Neural crest cell (in vitro differentiated cells): ENCODE measurements around the gene PRDM8. TPM values are rescaled to one million over a fixed set of nuclear protein-coding genes. Genes with fewer than 3 reads are reported as not detected.

Source experiments
- DNase-seq: peaks from one replicate; pipeline ENCODE4 v3.0.0; 2021; ENCODE audit warnings: low read depth, mixed read lengths, low spot score
- H3K27ac Mint-ChIP-seq: one replicate; pipeline ENCODE4 v1.8.0; 2021; ENCODE audit warnings: mild to moderate bottlenecking, mixed read lengths; ENCODE audit not compliant: unreplicated experiment
- H3K27me3 Mint-ChIP-seq: 2 replicates; pipeline ENCODE4 v1.8.0; 2021; ENCODE audit warnings: low read depth, mild to moderate bottlenecking, mixed read lengths
- H3K36me3 Mint-ChIP-seq: 2 replicates; pipeline ENCODE4 v1.8.0; 2021; ENCODE audit warnings: low read depth, mild to moderate bottlenecking, mixed read lengths
- H3K4me1 Mint-ChIP-seq: 2 replicates; pipeline ENCODE4 v1.8.0; 2021; ENCODE audit warnings: mixed read lengths
- H3K4me3 Mint-ChIP-seq: one replicate; pipeline ENCODE4 v1.8.0; 2021; ENCODE audit warnings: mild to moderate bottlenecking, mixed read lengths
- H3K9me3 Mint-ChIP-seq: 2 replicates; pipeline ENCODE4 v1.8.0; 2021; ENCODE audit warnings: mixed read lengths
- CTCF ChIP-seq: fragments of 200-600 bp; sonication (generic); conservative IDR thresholded peaks from 2 replicates; pipeline ENCODE4 v1.5.0; 2021; ENCODE audit warnings: antibody characterized with exemption, mild to moderate bottlenecking
- total RNA-seq: library from RNA; stranded (reverse); gene quantifications from 2 replicates; pipeline ENCODE4 v1.2.1, GENCODE V29; 2021

Gene PRDM8
- total RNA-seq, 1 donor from 2014 or later: 2.6 TPM

- DNase-seq: no peak
- Mint-ChIP-seq H3K27ac (no peak overlapping the region), H3K9me3 (no peaks in the 10 kb centered on the region), H3K4me1 (no peaks in the 10 kb centered on the region), H3K36me3 (no peaks in the 10 kb centered on the region), H3K27me3 (peaks cover 83% of the 10 kb centered on the region), H3K4me3 (no peak overlapping the region)
- TF ChIP-seq CTCF: no peak
Observed at GRCh38 chr4:80216100-80216761, 18.9 kb downstream of the PRDM8 start.

- H3K9me3 Mint-ChIP-seq: no peaks in the 10 kb centered on the region
- no peaks in the 10 kb centered on the region for H3K4me1 Mint-ChIP-seq
- peaks cover 90% of the 10 kb centered on the region for H3K27me3 Mint-ChIP-seq
- DNase-seq: no peak
- H3K36me3 Mint-ChIP-seq: no peaks in the 10 kb centered on the region
- H3K27ac Mint-ChIP-seq: no peak overlapping the region
- H3K4me3 Mint-ChIP-seq: no peak overlapping the region
- TF ChIP-seq CTCF: no peak
Observed at GRCh38 chr4:80219301-80220025, 22.2 kb downstream of the PRDM8 start.

GRCh38 chr4:80220711-80221110 lies 23.4 kb downstream of the PRDM8 start:
- TF ChIP-seq CTCF: no peak
- H3K27ac Mint-ChIP-seq: no peak overlapping the region
- H3K9me3 Mint-ChIP-seq: no peaks in the 10 kb centered on the region
- no peaks in the 10 kb centered on the region for H3K4me1 Mint-ChIP-seq
- H3K4me3 Mint-ChIP-seq: no peak overlapping the region
- DNase-seq: no peak
- peaks cover 77% of the 10 kb centered on the region for H3K27me3 Mint-ChIP-seq
- no peaks in the 10 kb centered on the region for H3K36me3 Mint-ChIP-seq

GRCh38 chr4:80221161-80221560 lies 23.9 kb downstream of the PRDM8 start:
- peak; percentile 59 for TF ChIP-seq CTCF
- H3K4me1 Mint-ChIP-seq: no peaks in the 10 kb centered on the region
- H3K27ac Mint-ChIP-seq: no peak overlapping the region
- no peaks in the 10 kb centered on the region for H3K9me3 Mint-ChIP-seq
- H3K4me3 Mint-ChIP-seq: no peak overlapping the region
- peaks cover 75% of the 10 kb centered on the region for H3K27me3 Mint-ChIP-seq
- no peaks in the 10 kb centered on the region for H3K36me3 Mint-ChIP-seq
- no peak for DNase-seq

- TF ChIP-seq CTCF: no peak
- no peak overlapping the region for H3K4me3 Mint-ChIP-seq
- no peak for DNase-seq
- H3K27me3 Mint-ChIP-seq: peaks cover 62% of the 10 kb centered on the region
- no peak overlapping the region for H3K27ac Mint-ChIP-seq
- H3K9me3 Mint-ChIP-seq: no peaks in the 10 kb centered on the region
- no peaks in the 10 kb centered on the region for H3K36me3 Mint-ChIP-seq
- H3K4me1 Mint-ChIP-seq: no peaks in the 10 kb centered on the region
Observed at GRCh38 chr4:80225595-80225994, 28.3 kb downstream of the PRDM8 start.
